ENCODE measurements around the gene TIAM1.

TIAM1 gene

DNA sequence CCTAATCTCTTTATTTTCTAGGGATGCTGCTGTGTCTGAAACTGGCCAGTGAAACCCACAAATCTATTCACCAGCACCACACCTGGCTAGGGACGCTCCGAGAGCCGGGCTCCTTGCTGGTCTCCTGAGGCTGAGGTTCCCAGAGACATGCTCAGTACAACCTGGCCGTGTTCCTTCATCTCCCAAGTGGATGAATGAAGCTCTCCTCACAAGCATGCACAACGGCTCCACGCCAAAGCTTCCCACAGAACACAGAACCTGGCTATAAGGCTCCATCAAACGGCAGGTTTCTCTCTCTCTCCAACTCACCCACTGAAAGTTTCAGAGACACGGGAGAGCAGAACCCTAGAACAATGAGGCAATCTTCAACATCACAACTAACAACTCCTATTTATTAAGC, 82.3 kb downstream of the TIAM1 start:
- TF ChIP-seq EZH2phosphoT487 (IDR thresholded peaks at IDR 0.05; ENCODE audit: low read depth): no peak
- TF ChIP-seq, protein P1, sequence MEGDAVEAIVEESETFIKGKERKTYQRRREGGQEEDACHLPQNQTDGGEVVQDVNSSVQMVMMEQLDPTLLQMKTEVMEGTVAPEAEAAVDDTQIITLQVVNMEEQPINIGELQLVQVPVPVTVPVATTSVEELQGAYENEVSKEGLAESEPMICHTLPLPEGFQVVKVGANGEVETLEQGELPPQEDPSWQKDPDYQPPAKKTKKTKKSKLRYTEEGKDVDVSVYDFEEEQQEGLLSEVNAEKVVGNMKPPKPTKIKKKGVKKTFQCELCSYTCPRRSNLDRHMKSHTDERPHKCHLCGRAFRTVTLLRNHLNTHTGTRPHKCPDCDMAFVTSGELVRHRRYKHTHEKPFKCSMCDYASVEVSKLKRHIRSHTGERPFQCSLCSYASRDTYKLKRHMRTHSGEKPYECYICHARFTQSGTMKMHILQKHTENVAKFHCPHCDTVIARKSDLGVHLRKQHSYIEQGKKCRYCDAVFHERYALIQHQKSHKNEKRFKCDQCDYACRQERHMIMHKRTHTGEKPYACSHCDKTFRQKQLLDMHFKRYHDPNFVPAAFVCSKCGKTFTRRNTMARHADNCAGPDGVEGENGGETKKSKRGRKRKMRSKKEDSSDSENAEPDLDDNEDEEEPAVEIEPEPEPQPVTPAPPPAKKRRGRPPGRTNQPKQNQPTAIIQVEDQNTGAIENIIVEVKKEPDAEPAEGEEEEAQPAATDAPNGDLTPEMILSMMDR (IDR thresholded peaks at IDR 0.05; ENCODE audit: low read depth, low read length): no peak
- Histone ChIP-seq H3K79me2 (ENCODE audit: low read length) (no peaks in the 10 kb centered on the region), H4K20me1 (ENCODE audit: insufficient read depth, low read length) (no peaks in the 10 kb centered on the region), H2AFZ (ENCODE audit: low read depth, low read length) (no peak overlapping the region), H3K4me1 (ENCODE audit: low read length) (no peaks in the 10 kb centered on the region), H3K27ac (ENCODE audit: low read length) (no peak overlapping the region), H3K4me3 (ENCODE audit: low read length) (no peak overlapping the region), H3K4me2 (ENCODE audit: low read length) (no peak overlapping the region), H3K9ac (ENCODE audit: low read length) (no peak overlapping the region), H3K27me3 (ENCODE audit: low read depth, low read length) (peaks cover 9% of the 10 kb centered on the region), H3K36me3 (replicated peaks; ENCODE audit: low read depth, low read length) (no peaks in the 10 kb centered on the region), H3K9me3 (ENCODE audit: insufficient read depth, low read length) (no peaks in the 10 kb centered on the region)

DNA sequence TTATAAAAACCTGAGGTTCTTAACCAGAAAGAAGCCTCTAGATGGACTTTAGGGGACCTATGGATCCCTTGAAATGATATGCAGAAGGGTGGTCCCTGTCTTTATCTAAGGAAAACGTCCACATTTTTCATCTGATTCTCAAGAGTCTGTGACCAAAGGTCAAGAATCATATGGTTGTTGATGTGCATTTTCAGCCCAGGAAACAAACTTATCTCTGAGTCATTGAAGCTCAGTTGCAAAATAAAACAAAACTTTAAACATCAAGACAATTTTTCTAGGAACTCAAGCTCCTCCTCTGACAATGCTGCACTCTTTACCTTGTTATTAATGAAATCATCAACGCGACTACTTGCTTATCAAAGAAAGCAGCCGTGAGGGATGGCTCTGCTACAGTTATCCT, 83.3 kb downstream of the TIAM1 start:
- H3K4me2 ChIP-seq (ENCODE audit: low read length): no peak overlapping the region
- H4K20me1 ChIP-seq (ENCODE audit: insufficient read depth, low read length): no peaks in the 10 kb centered on the region
- H3K27me3 ChIP-seq (ENCODE audit: low read depth, low read length): peaks cover 9% of the 10 kb centered on the region

DNA sequence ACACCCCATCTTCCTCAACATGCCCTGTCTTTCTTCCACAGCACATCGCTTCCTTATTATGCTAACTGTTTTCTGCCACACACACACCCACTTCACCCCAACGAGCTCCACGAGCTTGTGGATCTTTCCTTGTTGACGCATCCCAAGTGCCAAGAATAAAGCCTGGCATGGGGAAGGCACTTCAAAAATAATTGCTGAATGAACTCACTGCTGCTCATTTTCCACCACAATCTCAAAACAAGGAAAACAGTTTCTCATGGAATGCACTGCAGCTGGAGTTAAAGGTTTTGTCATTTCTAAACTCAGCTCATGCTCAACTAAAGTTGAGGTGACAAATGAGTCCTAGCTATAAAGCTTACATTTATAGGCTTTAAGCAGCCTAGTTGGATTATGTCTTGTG, 86.0 kb downstream of the TIAM1 start:
- Histone ChIP-seq H3K27me3 (ENCODE audit: low read depth, low read length) (peaks cover 9% of the 10 kb centered on the region), H3K9ac (ENCODE audit: low read length) (no peak overlapping the region), H3K36me3 (replicated peaks; ENCODE audit: low read depth, low read length) (no peaks in the 10 kb centered on the region), H3K4me2 (ENCODE audit: low read length) (no peak overlapping the region), H4K20me1 (ENCODE audit: insufficient read depth, low read length) (no peaks in the 10 kb centered on the region), H3K9me3 (ENCODE audit: insufficient read depth, low read length) (no peaks in the 10 kb centered on the region), H3K79me2 (ENCODE audit: low read length) (no peaks in the 10 kb centered on the region), H3K4me1 (ENCODE audit: low read length) (peaks cover 1% of the 10 kb centered on the region), H3K27ac (ENCODE audit: low read length) (no peak overlapping the region), H3K4me3 (ENCODE audit: low read length) (no peak overlapping the region), H2AFZ (ENCODE audit: low read depth, low read length) (no peak overlapping the region)
- no peak for TF ChIP-seq EZH2phosphoT487 (IDR thresholded peaks at IDR 0.05; ENCODE audit: low read depth)
- TF ChIP-seq, protein P1 (IDR thresholded peaks at IDR 0.05; ENCODE audit: low read depth, low read length): no peak

More for the DNA sequence above, 83.3 kb downstream of the TIAM1 start:
- Histone ChIP-seq H2AFZ (ENCODE audit: low read depth, low read length) (no peak overlapping the region), H3K4me3 (ENCODE audit: low read length) (no peak overlapping the region), H3K9me3 (ENCODE audit: insufficient read depth, low read length) (no peaks in the 10 kb centered on the region), H3K9ac (ENCODE audit: low read length) (no peak overlapping the region), H3K4me1 (ENCODE audit: low read length) (no peaks in the 10 kb centered on the region), H3K36me3 (replicated peaks; ENCODE audit: low read depth, low read length) (no peaks in the 10 kb centered on the region), H3K79me2 (ENCODE audit: low read length) (no peaks in the 10 kb centered on the region), H3K27ac (ENCODE audit: low read length) (no peak overlapping the region)
- no peak for TF ChIP-seq EZH2phosphoT487 (IDR thresholded peaks at IDR 0.05; ENCODE audit: low read depth)

DNA sequence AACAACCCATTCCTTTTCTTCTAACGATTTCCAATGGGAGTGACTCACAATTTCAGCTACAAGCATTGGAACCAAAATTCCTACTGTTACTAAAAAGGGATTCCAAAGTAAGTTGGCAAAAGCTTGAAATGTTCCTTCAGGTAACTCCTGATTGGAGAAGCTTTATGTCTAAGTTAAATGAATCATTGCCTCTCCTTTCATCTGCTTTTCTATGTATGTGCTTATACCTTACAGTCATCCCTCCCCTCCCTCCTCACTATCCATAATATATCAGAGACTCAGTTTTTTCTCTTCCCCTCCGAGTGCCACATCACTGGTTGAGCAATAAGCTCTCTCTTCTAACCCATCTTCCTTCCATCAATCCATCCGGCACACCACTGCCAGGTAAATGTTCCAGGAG, 86.8 kb downstream of the TIAM1 start:
- H3K9me3 ChIP-seq (ENCODE audit: insufficient read depth, low read length): no peaks in the 10 kb centered on the region
- H3K27me3 ChIP-seq (ENCODE audit: low read depth, low read length): peaks cover 9% of the 10 kb centered on the region
- H4K20me1 ChIP-seq (ENCODE audit: insufficient read depth, low read length): no peaks in the 10 kb centered on the region
- H3K79me2 ChIP-seq (ENCODE audit: low read length): no peaks in the 10 kb centered on the region
- H2AFZ ChIP-seq (ENCODE audit: low read depth, low read length): no peak overlapping the region
- no peak overlapping the region for H3K27ac ChIP-seq (ENCODE audit: low read length)
- peaks cover 8% of the 10 kb centered on the region for H3K4me1 ChIP-seq (ENCODE audit: low read length)
- TF ChIP-seq, protein P1 (IDR thresholded peaks at IDR 0.05; ENCODE audit: low read depth, low read length): no peak
- TF ChIP-seq EZH2phosphoT487 (IDR thresholded peaks at IDR 0.05; ENCODE audit: low read depth): no peak
- H3K4me2 ChIP-seq (ENCODE audit: low read length): no peak overlapping the region
- no peak overlapping the region for H3K4me3 ChIP-seq (ENCODE audit: low read length)
- H3K36me3 ChIP-seq (replicated peaks; ENCODE audit: low read depth, low read length): no peaks in the 10 kb centered on the region
- H3K9ac ChIP-seq (ENCODE audit: low read length): no peak overlapping the region

DNA sequence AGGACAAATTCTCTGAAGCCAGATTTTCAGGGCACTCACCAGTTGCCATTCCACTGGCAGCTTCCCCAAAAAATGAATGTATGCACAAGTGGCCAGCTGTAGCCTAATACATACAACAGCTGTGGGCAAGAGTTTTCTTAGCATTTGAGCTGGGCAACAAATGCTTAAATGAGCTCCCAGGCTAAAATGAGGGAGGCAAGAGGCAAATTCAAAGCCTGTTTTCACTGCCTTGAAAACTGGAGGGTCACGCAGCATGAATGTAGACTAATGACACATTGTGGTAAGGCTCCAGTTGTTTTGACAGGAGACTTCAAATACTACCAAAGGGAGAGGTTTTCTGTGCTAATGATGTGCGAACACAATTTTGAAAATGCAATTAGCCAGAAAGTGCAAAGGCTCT, 88.2 kb downstream of the TIAM1 start:
- Histone ChIP-seq H3K4me3 (ENCODE audit: low read length) (no peak overlapping the region), H3K9ac (ENCODE audit: low read length) (no peak overlapping the region), H3K4me2 (ENCODE audit: low read length) (no peak overlapping the region), H3K9me3 (ENCODE audit: insufficient read depth, low read length) (no peaks in the 10 kb centered on the region), H3K27ac (ENCODE audit: low read length) (no peak overlapping the region), H3K4me1 (ENCODE audit: low read length) (peaks cover 8% of the 10 kb centered on the region), H3K79me2 (ENCODE audit: low read length) (no peaks in the 10 kb centered on the region), H4K20me1 (ENCODE audit: insufficient read depth, low read length) (no peaks in the 10 kb centered on the region), H3K36me3 (replicated peaks; ENCODE audit: low read depth, low read length) (no peaks in the 10 kb centered on the region), H2AFZ (ENCODE audit: low read depth, low read length) (no peak overlapping the region), H3K27me3 (ENCODE audit: low read depth, low read length) (peaks cover 9% of the 10 kb centered on the region; the same call in 1 of the 2 replicates)
- no peak for TF ChIP-seq EZH2phosphoT487 (IDR thresholded peaks at IDR 0.05; ENCODE audit: low read depth)
- TF ChIP-seq, protein P1 (IDR thresholded peaks at IDR 0.05; ENCODE audit: low read depth, low read length): no peak

All from OCI-LY3 (cell line).